Bladder microvascular endothelial cell (primary cell): ENCODE measurements around the gene CNOT3. TPM values are rescaled to one million over a fixed set of nuclear protein-coding genes. Genes with fewer than 3 reads are reported as not detected.

Source experiments
- total RNA-seq: library from RNA; depleted of rRNA; stranded (reverse); fragments of >200 nt; gene quantifications from 2 replicates; pipeline ENCODE4 v1.2.3, GENCODE V29; 2014

The CNOT3 gene
- total RNA-seq, result 7.0 and 26.7 TPM in 2 replicates

DNA sequence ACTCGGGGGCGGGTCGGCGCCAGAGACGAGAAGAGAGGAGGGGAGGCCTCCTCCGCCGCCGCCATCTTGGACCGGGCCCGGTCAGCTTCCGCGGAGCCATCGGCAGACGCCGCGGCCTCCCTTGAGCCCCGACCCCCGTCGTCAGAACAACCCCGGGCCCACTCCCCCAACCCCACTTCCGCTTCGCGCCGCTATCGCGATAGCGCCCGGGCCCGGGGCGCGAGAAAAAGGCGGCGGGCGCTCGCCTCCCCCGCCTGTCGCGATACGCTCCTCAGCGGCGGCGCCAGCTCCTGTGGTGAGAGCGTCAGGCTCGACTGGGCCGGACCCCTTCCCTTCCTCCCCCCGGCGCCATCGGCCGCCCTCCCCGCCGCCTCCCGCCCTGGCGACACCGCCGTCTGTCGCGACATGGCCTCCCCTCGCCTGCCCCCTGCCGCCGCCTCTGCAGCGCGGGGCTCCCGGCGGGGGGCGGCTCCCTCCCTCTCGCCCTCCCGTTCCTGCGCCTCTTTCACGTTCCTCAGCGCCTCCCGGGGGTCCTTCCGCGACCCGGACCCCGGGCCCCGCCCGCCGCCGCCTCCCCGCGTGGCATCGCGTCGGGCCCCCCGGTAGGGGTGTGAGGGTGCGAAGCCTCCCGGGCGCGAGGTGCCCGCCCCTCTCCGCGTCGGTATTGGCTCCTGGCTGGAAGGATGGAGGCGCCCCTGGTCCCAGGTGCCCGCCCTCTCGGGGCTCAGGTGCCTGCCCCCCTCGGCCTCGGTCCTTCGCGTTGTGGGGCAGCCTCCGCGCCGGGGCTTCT lies at the start of gene CNOT3:
Gene CNOT3 (plus strand): TSS at position 64 of the 790 bp plus-strand sequence. CDS start 5,217 bp downstream, outside the sequence.

DNA sequence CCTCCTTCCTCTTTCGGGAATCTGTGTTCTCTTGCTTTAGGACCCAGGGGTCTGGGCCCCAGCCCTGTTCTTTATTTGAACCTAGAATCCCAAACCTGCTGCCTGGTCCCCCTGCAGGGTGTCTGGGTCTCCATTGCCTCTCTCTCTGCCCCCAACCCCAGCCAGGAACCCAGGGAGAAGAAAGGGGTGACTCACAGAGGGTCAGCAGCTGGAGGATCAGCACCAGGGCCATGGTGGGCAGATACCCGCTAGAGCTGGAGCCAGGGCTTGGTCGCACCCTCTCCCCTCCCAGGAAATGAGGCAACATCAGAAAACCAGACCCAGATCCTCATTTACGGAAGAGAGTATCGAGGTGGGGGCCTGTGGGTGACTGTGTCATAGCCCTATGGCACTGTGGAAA lies 37.0 kb upstream of the CNOT3 start, which contains the start of gene OSCAR:
Gene OSCAR (minus strand): TSS at position 243 of the 400 bp plus-strand sequence. CDS start 11 bp downstream, at position 232.

DNA sequence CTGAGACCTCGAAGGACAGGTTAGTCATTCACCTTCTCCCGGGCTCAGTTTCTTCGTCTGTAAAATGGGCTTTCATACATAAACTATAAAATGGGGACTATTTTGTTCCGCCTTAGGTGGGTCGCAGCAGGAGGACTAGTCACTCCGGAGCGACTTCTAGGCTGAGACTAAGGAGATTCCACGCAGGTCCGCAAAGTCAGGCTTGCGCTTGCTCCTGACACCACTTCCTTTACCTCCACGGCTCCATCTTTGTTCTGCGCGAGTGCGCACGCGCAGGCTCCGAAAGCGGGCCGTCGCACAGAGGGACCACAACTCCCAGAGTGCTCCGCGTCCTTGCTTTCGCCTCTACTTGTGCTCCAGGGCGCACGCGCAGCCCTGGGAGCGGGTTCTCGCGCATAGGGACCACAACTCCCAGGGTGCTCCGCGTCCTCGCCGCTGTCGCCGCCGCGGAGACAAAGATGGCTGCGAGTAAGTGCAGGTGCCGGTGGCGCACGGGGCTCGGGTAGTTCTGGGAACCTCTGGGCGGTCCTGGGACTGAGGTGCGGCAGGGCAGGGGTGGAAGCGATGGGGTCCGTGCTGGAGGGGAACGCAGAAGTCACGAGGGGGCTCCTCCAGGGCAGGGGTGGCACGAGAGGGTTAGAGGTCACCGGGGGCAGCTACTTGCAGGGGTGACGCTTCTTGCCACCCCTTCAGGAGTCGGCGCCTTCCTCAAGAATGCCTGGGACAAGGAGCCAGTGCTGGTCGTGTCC lies 35.0 kb upstream of the CNOT3 start, which contains the start of gene NDUFA3:
Gene NDUFA3 (plus strand): TSS at position 435 of the 749 bp plus-strand sequence. CDS start 24 bp downstream, at position 459.

DNA sequence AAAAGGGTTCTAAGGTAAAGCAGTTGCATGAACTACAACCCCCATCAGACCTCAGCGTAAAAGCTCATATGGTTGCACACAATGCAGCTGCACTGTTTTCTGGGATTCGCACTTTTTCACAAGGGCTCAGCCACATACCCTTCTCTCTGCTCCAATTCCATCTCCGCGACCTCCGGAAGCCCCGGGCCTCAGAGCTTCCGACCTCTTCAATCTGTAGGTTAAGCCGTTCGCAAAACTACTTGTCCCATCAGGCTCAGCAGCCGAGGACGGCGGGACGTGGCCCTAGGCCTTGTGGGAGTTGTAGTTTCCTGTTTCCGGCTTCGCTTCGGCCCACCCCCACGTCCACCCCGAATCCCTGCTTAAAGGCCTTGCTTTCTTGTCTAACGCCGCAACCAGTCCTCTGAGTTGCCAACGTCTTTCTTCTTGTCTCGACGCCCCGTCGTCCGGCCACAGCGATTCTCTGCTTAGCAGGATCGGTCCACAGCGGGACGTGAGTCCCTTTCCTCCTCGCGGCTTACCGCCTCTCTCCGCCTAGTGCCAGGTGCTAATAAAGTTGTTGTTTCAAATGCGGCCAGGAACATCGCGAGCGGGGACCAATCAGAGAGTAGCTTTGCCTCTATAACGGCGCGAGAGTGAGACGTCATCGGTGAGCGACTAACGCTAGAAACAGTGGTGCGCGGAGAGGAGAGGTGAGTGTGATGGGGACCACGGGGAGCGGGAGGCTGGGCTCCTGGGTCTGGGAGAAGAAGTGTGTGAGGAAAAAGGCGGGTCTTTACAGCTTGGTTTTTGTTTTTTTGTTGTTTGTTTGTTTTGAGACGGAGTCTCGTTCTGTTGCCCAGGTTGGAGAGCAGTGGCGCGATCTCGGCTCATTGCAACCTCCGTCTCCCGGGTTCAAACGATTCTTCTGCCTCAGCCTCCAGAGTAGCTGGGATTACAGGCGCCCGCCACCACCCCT lies 22.2 kb upstream of the CNOT3 start, which contains the start of the genes PRPF31 and TFPT:
Gene PRPF31 (plus strand): TSS at position 646 of the 955 bp plus-strand sequence. CDS start 2,525 bp downstream, outside the sequence.
Gene TFPT (minus strand): TSS at position 549 of the 955 bp plus-strand sequence. CDS start 388 bp downstream, at position 161.

DNA sequence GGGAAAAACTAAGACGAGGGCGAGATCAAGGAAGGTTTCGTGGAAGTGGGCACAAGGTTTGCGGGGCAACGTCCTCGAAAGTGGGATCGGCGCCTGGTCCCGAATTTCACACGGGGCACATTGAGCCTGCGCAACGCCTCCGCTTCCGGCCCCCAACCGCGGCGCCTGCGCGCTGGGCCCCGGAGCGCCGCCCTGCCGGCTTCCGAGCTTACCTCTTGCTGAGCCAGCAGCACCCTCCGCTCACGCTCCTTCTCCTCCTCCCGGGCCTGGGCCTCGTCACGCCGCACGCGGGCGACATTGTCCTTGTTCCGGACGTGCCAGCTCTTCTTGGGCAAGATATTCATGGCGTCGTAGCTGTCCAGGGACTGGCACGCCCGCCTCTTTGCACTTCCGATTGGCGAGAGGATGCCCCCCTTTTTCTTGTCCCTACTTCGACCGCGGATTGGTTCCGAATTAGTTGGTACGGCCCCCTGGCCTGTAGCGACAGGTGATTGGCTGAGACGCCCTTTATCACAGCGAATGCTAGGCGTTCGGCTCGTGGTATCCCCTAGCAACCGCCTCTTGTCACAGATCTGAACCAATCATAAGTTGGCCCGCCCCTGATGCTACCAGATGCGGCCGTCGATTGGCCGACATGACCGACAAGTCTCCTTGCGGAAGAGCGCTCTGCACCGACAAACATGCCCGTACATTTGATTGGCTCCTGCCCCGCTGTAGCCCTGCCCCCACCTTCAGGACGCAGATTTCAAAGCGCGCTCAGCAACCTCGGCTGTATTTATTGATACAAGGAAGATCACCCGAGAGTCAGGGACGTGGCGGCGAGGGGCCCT lies 22.0 kb downstream of the CNOT3 start, which contains the start of gene LENG1:
Gene LENG1 (minus strand): TSS at position 370 of the 830 bp plus-strand sequence. CDS start 26 bp downstream, at position 344.

DNA sequence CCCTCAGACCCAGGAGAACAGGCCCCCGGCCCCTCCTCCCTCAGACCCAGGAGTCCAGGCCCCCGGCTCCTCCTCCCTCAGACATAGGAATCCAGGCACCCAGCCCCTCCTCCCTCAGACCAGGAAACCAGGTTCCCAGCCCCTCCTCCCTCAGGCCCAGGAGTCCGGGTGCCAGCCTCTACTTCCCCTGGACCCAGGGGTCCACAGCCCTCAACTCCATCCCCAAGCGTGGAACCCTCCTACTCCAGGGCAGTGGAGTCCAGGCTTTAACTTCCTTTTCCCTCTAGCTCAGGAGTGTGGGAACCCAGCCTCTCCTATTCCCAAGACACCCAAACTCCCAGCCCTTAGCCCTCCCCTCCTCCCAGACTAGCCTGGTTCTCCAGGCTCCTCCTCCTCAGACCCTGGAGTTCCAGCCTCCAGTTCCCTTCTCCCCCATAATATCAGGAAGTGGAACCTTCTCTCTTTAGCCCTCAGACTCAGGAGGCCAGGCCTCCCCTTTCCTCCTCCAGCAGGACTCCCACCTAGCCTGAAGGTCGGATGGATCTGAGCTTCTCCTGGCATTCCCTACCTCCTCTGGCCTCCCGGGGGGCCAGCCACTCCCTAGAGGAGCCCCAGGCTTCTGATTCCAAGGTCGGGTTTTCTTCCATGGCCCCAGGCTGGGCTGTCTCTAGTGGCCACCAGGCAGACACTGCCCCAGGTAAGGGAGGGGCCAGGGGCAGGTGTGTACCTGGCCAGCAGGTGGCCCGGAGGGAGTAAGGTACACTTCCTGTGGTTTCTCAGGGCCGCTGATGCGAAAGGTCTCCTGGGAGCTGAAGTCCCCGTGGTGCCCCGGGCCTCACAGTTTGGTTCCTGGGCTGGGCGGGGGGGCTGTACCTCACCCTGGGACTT lies 35.2 kb downstream of the CNOT3 start, which contains the start of gene TMC4:
Gene TMC4 (minus strand): TSS at position 690 of the 888 bp plus-strand sequence. CDS start 43 bp downstream, at position 647.

DNA sequence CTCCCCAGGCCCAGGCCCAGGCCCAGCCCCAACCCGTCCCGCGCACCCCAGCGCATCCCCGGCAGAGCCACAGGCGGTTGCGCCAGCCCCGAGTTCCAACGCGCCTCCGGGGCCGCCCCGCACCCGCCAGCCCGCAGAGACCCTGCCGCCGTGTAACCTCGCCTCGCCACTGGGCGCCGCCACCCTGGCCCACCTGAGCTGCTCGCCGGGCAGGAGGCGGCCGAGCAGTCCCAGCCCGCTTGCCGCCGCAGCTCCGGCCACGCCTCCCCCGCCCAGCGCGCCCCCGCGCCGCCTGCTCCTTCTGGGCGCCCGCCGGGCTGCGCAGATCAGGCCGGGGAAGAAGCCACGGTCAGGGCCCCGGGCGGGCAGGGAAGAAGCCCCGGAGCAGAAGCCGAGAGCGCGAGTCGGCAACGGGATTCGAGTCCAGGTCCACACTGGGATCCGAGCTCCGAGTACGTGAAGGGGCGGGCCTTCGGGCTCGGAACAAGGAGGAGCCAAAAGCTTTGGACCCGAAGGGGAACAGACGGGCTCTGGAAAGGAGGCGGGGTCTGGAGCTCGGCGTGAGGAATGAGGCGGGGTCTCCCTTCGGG lies 51.7 kb downstream of the CNOT3 start, which contains the start of gene MBOAT7:
Gene MBOAT7 (minus strand): TSS at position 436 of the 590 bp plus-strand sequence. CDS start 1,072 bp downstream, outside the sequence.

DNA sequence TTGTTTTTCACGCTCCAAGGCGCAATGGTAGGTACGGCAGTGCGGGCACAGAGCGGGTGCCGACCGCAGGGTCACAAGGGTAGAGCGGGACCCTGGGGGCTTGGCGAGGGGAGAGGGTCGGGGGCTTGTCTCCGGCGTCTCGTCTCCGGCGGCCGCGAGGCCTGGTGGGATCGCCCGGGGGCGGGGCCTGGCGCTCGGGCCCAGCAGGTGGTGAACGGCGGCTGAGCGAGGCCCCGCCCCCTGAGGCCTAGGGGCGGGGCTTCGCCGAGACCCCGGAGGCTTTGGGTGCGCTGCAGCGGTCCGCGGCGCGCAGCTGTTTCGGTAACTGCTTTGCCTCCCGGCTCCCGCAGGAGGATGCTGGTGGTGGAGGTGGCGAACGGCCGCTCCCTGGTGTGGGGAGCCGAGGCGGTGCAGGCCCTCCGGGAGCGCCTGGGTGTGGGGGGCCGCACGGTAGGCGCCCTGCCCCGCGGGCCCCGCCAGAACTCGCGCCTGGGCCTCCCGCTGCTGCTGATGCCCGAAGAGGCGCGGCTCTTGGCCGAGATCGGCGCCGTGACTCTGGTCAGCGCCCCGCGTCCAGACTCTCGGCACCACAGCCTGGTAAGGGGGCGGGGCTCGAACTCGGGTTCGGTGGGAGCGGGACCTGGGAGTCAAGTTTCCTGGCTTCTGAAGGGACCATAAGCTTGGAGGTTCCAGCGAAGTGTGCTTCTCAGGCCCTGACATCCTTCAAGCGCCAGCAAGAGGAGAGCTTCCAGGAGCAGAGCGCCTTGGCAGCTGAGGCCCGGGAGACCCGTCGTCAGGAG lies 53.6 kb downstream of the CNOT3 start, which contains the start of gene TSEN34:
Gene TSEN34 (plus strand): TSS at position 298 of the 800 bp plus-strand sequence. CDS start 57 bp downstream, at position 355.

Other genes with a start within 250 kb of the CNOT3 start
- gene CACNG7, start 228.5 kb upstream of the CNOT3 start, total RNA-seq, result not detected in 2 replicates
- gene CACNG8, start 174.8 kb upstream of the CNOT3 start, total RNA-seq, result 0.16 and 0.19 TPM in 2 replicates
- gene CACNG6, start 146.1 kb upstream of the CNOT3 start, total RNA-seq, result 0.25 and 0.81 TPM in 2 replicates
- gene VSTM1, start 73.9 kb upstream of the CNOT3 start, total RNA-seq, result not detected in 2 replicates
- gene TARM1, start 56.4 kb upstream of the CNOT3 start, total RNA-seq, result not detected in 2 replicates
- gene OSCAR, start 37.0 kb upstream of the CNOT3 start, total RNA-seq, result not detected in 2 replicates
- gene NDUFA3, start 34.9 kb upstream of the CNOT3 start, total RNA-seq, result 10.0 and 15.7 TPM in 2 replicates
- gene TFPT, start 22.1 kb upstream of the CNOT3 start, total RNA-seq, result 25.4 and 32.9 TPM in 2 replicates
- 67.8 and 80.6 TPM in 2 replicates for gene PRPF31, start 22.0 kb upstream of the CNOT3 start, total RNA-seq
- gene LENG1, start 22.0 kb downstream of the CNOT3 start, total RNA-seq, result 5.8 and 6.4 TPM in 2 replicates
- under 0.01 and 0.19 TPM in 2 replicates for gene TMC4, start 35.4 kb downstream of the CNOT3 start, total RNA-seq
- 31.6 and 32.2 TPM in 2 replicates for gene MBOAT7, start 51.8 kb downstream of the CNOT3 start, total RNA-seq
- gene TSEN34, start 53.5 kb downstream of the CNOT3 start, total RNA-seq, result 25.9 and 35.8 TPM in 2 replicates
- 2,062 and 3,264 TPM in 2 replicates for gene RPS9, start 63.1 kb downstream of the CNOT3 start, total RNA-seq
- not detected in 2 replicates for gene LILRB3, start 85.2 kb downstream of the CNOT3 start, total RNA-seq
- gene LILRA6, start 105.0 kb downstream of the CNOT3 start, total RNA-seq, result not detected in 2 replicates
- not detected in 2 replicates for gene LILRB5, start 119.5 kb downstream of the CNOT3 start, total RNA-seq
- not detected in 2 replicates for gene LILRB2, start 143.3 kb downstream of the CNOT3 start, total RNA-seq
- gene LILRA5, start 175.4 kb downstream of the CNOT3 start, total RNA-seq, result not detected in 2 replicates
- not detected in 2 replicates for gene LILRA4, start 201.4 kb downstream of the CNOT3 start, total RNA-seq
- gene LAIR1, start 227.2 kb downstream of the CNOT3 start, total RNA-seq, result not detected in 2 replicates